Central memory CD8-positive, alpha-beta T cell (primary cell): ENCODE results near the gene PCCB.
A peak's percentile ranks its signal among the peaks of the same experiment; 100 is the strongest.
"Not testable (repeated sequence)": the region's sequence is repeated elsewhere in the genome, so short reads cannot be mapped to it uniquely, and the experiment has no call there.

ENCODE experiments used
- ATAC-seq: fragments of 150-1000 bp; cut with Tn5 transposase; replicated peaks from 2 replicates; pipeline ENCODE4 v1.10.0; 2022; ENCODE audit warnings: mild to moderate bottlenecking, moderate FRiP score, moderate number of reproducible peaks; ENCODE audit not compliant: poor library complexity, severe bottlenecking; ENCODE audit errors: extremely low read depth
- DNase-seq, 2 donors: peaks; one replicate each; pipeline ENCODE4 v3.0.0; 2021; ENCODE audit warnings: low spot score in 2 of 2
- H3K27ac Mint-ChIP-seq: one replicate; pipeline ENCODE4 v1.8.0; 2022; ENCODE audit warnings: low read depth, mild to moderate bottlenecking, moderate library complexity, mixed read lengths
- H3K27me3 Mint-ChIP-seq: one replicate; pipeline ENCODE4 v1.8.0; 2022; ENCODE audit warnings: mixed read lengths
- H3K36me3 Mint-ChIP-seq: one replicate; pipeline ENCODE4 v1.8.0; 2022; ENCODE audit warnings: mild to moderate bottlenecking, moderate library complexity, mixed read lengths; ENCODE audit not compliant: insufficient read depth
- H3K4me1 Mint-ChIP-seq: one replicate; pipeline ENCODE4 v1.8.0; 2022; ENCODE audit warnings: mixed read lengths
- H3K4me3 Mint-ChIP-seq: one replicate; pipeline ENCODE4 v1.8.0; 2022; ENCODE audit warnings: mild to moderate bottlenecking, moderate library complexity, mixed read lengths
- H3K9me3 Mint-ChIP-seq: one replicate; pipeline ENCODE4 v1.8.0; 2022; ENCODE audit warnings: mixed read lengths

PCCB gene

DNA sequence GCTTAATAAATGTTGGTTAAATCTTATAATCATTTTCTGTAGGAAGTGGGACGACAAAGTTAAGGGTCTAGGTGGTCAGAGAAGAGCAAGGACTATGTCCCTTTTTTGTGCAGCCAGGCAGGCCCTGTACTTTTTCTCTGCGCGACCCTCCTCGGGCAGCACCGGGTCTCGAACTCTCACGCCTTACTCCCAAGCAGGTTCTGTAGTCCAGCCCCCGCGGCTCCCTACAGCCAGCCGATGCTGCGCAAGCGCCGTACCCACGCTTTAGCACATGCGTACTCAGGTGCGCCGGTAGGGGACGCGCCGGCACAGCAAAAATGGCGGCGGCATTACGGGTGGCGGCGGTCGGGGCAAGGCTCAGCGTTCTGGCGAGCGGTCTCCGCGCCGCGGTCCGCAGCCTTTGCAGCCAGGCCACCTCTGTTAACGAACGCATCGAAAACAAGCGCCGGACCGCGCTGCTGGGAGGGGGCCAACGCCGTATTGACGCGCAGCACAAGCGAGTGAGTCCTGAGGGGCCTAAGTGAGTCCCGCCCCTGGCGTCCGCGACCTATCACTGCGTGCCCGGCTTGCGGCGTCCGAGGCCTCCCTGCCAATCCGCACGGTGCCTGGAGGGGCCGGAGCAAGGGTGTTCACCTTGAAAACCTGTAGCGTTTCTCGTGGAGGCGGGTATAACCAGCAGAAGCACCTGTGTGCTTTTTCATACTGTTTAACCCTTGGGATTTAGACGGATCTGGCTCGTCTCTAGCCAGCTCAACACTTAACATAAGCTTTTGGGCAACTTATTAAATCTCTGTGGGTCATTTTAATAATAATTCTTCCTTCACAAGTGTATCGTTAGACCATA is at the start of gene PCCB:
Gene PCCB, plus strand, starts transcription at position 282 of the 844 bp plus-strand sequence. Its CDS starts 36 bp downstream, at position 318.
- H3K27me3 Mint-ChIP-seq = no peaks in the 10 kb centered on the region
- H3K9me3 Mint-ChIP-seq = no peaks in the 10 kb centered on the region
- H3K4me1 Mint-ChIP-seq = peaks cover 22% of the 10 kb centered on the region
- DNase-seq (peak; percentile 84 to 86), ATAC-seq (peak; percentile 98)
- H3K36me3 Mint-ChIP-seq = peaks cover 12% of the 10 kb centered on the region
- H3K4me3 Mint-ChIP-seq = peak within 1 kb of the TSS; percentile 86
- H3K27ac Mint-ChIP-seq = peak within 1 kb of the TSS; percentile 92

DNA sequence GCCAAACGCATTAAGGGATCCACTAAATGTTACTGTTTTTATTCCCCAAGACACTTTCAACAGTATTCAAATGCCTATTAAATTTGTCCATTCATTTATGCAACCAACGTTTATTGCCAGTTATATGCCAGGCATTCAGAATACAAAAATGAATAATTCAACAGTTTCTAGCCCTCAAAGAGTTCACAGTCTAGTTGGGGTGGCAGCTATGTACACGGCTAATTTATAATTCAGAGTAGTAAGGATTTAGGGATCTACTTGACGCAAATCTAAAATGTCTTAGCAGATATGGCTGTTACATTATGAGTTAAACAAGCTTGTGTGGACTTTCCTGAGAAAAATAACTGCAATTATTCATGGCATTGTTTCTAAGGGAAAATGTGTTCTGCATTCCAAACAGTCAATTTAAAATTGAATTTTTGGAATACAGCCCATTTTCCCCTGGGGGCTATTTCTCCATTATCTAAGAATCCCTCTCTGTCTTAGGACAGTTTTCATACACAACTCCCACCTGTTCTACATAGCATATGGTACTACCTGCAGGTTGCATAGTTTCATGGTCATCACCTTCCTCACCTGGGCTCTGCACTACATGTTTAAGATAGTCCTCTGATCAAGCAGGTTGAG is 42.5 kb upstream of the PCCB start:
- Mint-ChIP-seq H3K9me3 (no peaks in the 10 kb centered on the region), H3K27ac (no peak overlapping the region)

DNA sequence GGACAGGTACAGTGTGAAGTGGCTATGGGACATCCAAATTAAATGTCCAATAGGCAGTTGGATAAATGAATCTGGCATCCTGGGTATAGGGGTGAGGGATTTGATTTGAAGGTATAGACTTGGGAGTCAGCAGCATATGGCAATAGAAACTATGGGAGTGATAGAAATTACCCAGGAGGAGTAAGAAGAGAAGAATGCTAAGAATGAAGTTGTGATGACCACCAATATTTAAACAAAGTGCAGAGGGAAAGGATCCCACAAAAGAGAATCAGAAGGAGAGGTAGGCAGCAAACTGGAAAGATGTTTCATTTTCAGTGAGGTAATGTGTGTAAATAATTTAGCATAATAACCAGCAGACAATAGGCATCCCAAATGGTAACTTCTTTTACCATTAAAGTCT is 40.2 kb upstream of the PCCB start:
- no peaks in the 10 kb centered on the region for H3K9me3 Mint-ChIP-seq
- DNase-seq (no peak), ATAC-seq (no peak)
- no peaks in the 10 kb centered on the region for H3K36me3 Mint-ChIP-seq
- H3K27me3 Mint-ChIP-seq = peaks cover 45% of the 10 kb centered on the region
- H3K27ac Mint-ChIP-seq = no peak overlapping the region
- H3K4me1 Mint-ChIP-seq = no peaks in the 10 kb centered on the region
- no peak overlapping the region for H3K4me3 Mint-ChIP-seq

More for the DNA sequence above, 42.5 kb upstream of the PCCB start:
- peaks cover 43% of the 10 kb centered on the region for H3K27me3 Mint-ChIP-seq
- ATAC-seq = no peak
- H3K4me3 Mint-ChIP-seq = no peak overlapping the region
- H3K36me3 Mint-ChIP-seq = no peaks in the 10 kb centered on the region
- no peaks in the 10 kb centered on the region for H3K4me1 Mint-ChIP-seq
- no peak for DNase-seq

DNA sequence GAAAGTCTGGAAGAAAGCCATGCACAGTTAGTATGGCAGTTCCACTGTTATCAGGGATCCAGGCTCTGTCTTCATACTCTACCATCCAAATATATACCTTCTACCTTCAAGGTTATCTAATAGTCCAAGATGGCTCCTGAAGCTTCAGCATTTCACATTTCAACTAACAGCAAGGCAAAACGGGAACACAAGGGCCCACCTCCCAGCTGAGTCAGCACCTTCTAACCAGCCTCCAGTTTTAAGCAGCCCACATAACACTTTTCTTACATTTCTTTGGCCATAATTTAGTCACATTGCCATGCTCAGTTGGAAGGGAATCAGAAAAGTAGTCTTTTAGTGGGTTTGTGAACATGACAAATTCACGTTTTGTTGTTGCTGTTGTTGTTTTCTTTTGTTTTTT is 38.6 kb upstream of the PCCB start:
- H3K36me3 Mint-ChIP-seq = no peaks in the 10 kb centered on the region
- no peak for DNase-seq
- no peaks in the 10 kb centered on the region for H3K4me1 Mint-ChIP-seq
- ATAC-seq = no peak
- H3K9me3 Mint-ChIP-seq = no peaks in the 10 kb centered on the region
- H3K27me3 Mint-ChIP-seq = peaks cover 38% of the 10 kb centered on the region
- no peak overlapping the region for H3K4me3 Mint-ChIP-seq
- H3K27ac Mint-ChIP-seq = no peak overlapping the region

DNA sequence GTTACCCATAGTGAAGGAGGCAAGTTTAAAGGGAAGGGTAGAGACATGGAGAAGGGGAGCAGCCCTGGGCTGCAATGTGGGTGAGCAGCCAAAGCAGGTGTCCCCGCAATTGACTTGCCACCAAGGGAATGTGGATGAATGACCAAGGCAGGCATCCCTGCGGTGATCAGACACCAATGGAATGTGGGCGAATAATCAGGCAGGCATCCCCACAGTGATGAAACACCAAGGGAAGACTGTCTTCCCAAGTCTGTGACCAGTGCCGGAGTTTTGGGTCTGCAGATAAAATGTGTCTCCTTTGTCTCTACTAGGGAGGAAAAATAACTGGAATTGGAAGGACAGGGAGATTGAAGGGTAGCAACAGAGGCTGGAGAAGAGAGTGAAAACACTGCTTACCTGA is 27.4 kb upstream of the PCCB start:
- H3K4me1 Mint-ChIP-seq, ATAC-seq, H3K36me3 Mint-ChIP-seq, H3K27ac Mint-ChIP-seq, H3K4me3 Mint-ChIP-seq, H3K9me3 Mint-ChIP-seq, DNase-seq: not testable (repeated sequence)
- H3K27me3 Mint-ChIP-seq = peaks cover 22% of the 10 kb centered on the region

DNA sequence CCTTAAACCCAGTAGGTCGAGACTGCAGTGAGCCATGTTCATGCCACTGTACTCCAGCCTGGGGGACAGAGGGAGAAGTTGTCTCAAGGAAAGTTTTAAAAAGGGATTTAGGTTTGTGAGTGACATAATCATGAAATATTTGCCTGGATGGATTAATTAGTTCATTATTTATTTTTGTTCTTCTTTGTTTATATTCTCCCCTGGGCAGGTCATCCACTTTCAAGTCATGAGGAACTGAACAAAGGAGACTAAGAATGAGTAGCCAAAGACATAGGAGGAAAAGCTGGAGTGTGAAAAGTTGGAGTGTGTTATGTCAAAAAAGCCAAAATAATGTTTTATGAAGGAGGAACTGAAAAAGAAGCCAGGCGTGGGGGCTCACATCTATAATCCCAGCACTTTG is 17.7 kb upstream of the PCCB start:
- DNase-seq (no peak), ATAC-seq (no peak)
- Mint-ChIP-seq H3K36me3 (no peaks in the 10 kb centered on the region), H3K27ac (no peak overlapping the region), H3K9me3 (no peaks in the 10 kb centered on the region), H3K4me3 (no peak overlapping the region), H3K27me3 (peaks cover 6% of the 10 kb centered on the region), H3K4me1 (no peaks in the 10 kb centered on the region)

DNA sequence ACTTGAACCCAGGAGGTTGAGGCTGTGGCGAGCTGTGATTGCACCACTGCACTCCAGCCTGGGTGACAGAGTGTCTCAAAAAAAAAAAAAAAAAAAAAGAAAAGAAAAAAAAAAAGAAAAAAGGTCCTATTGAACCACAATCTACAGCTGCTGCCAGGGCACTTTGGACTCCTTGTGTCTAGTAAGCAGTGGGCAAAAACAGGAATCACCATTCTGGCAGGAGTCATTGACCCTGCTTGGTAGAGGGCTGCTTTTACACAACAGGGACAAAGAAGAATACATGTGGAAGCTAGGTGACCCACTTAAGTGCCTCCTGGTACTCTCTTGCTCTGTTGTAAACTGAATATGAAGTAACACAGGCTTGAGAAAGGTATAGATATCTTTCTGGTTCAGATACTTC is 14.6 kb upstream of the PCCB start:
- ATAC-seq (no peak), DNase-seq (no peak)
- no peak overlapping the region for H3K27ac Mint-ChIP-seq
- no peak overlapping the region for H3K4me3 Mint-ChIP-seq
- peaks cover 16% of the 10 kb centered on the region for H3K27me3 Mint-ChIP-seq
- no peaks in the 10 kb centered on the region for H3K36me3 Mint-ChIP-seq
- H3K9me3 Mint-ChIP-seq = no peaks in the 10 kb centered on the region
- no peaks in the 10 kb centered on the region for H3K4me1 Mint-ChIP-seq

DNA sequence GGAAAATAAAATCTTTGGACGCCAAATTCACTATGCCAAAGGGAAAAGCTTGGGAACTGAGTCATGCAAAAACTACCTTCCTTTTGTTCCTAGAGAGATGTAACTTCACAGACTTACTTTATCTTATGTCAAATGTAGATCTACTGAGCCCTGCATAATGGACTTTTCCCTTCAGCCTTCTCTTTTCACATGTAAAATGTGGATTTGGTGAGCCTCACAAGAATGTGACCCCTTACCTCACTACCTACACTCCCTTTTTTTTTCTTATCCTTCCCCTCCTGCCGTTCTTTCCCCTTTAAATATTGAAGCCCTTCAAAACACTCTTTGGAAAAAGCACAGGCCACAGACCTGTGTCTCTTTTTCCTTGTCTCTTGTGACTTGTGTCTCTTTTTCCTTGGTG is 14.0 kb upstream of the PCCB start:
- H3K4me1 Mint-ChIP-seq = no peaks in the 10 kb centered on the region
- DNase-seq = no peak
- ATAC-seq = no peak

DNA sequence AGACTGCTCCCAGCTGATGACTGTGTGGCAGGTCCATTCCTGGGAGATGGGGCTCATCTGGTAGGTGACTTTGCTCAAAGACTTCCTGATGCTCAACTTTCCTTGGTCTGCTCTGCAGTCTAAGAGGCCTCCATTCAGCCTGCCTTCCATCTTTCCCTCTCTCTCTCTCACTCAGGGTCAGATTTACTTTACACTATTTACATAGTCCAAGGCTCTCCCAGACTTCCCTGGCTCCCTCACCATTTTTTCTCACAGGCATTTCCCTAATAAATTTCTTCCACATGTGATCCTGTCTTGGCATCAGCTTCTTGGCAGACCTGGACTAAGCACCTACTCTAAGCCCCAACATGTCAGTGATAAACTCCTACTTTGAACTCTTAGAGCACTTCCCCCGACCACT is 13.0 kb upstream of the PCCB start:
- no peak for ATAC-seq
- no peak overlapping the region for H3K4me3 Mint-ChIP-seq
- no peak for DNase-seq
- no peaks in the 10 kb centered on the region for H3K9me3 Mint-ChIP-seq
- H3K4me1 Mint-ChIP-seq = no peaks in the 10 kb centered on the region
- no peaks in the 10 kb centered on the region for H3K36me3 Mint-ChIP-seq
- no peak overlapping the region for H3K27ac Mint-ChIP-seq
- peaks cover 31% of the 10 kb centered on the region for H3K27me3 Mint-ChIP-seq

More for the DNA sequence above, 14.0 kb upstream of the PCCB start:
- H3K27me3 Mint-ChIP-seq = peaks cover 22% of the 10 kb centered on the region
- no peaks in the 10 kb centered on the region for H3K36me3 Mint-ChIP-seq
- no peak overlapping the region for H3K4me3 Mint-ChIP-seq
- H3K27ac Mint-ChIP-seq = no peak overlapping the region
- no peaks in the 10 kb centered on the region for H3K9me3 Mint-ChIP-seq

DNA sequence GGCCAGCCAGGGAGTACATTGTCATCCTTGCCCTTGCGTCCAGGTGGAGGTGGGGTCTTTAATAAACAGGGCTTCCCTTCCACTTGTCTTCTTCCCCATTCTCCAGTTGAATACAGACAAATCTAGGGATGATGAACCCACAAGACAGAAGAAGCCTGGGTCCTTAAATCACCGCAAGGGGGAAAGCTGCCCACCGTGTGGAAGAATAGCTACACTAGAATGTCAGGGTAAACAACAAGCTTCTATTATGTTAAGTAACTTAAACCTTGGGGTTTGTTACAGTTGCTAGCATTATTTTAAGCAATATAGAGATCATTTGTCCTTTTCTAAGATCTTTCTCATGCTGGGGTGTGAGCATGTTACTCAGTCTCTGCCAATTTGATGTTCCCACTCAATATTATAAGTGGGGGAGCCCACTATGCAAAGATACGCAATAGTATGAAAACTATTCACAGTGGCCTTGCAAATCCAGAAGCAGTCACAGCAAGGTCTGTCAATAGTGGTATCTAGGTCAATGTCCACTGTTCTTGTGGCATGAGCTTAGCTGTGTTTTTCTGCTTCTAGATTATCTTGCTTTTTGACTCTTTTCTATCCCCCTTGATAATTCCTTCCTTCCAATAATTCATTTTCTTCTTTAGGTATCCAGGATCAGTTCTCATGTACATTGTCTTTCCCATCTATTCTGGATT is 12.0 kb upstream of the PCCB start:
- no peak overlapping the region for H3K4me3 Mint-ChIP-seq
- H3K36me3 Mint-ChIP-seq = no peaks in the 10 kb centered on the region
- H3K9me3 Mint-ChIP-seq = no peaks in the 10 kb centered on the region
- H3K27ac Mint-ChIP-seq = no peak overlapping the region
- DNase-seq = no peak
- ATAC-seq = no peak
- H3K27me3 Mint-ChIP-seq = peaks cover 31% of the 10 kb centered on the region
- H3K4me1 Mint-ChIP-seq = no peaks in the 10 kb centered on the region

DNA sequence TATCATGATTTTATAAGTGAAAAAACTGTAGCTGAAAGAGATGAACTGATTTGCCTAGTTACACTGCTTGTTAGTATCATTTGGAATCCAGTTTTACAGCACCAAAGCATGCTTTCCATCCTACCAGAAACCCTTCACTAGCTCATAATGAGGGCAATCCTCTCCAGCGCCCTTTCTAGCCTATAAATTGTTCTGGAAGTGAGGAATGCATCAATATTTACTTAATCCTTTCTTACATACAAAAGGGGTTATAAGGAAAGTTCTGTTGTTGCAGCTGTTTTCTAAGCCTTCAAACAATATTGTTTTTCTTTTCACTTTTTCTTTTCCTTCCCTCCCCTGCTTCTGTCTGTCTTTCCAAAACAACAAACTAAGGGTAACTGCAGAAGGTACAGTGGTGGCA is 11.0 kb upstream of the PCCB start:
- Mint-ChIP-seq H3K9me3 (no peaks in the 10 kb centered on the region), H3K27ac (no peak overlapping the region), H3K4me1 (no peaks in the 10 kb centered on the region)

DNA sequence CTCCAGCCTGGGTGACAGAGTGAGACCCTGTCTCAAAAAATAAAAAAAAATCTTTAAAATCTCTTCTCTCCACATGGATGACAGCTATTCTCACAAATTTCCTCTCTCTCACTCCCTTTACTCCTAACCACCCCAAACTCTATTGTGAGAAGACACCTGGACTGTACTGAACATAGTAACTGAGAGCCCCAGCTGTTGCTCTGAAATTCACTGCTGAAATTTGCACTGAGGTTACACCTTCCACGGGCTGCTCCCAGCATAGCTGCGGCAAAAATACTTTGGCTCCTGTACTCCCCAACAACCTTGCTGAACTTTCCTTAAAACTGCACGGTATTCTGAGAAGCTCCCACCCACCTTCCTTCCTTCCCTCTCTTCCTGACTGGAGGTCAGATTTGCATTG is 4.4 kb upstream of the PCCB start:
- no peak overlapping the region for H3K4me3 Mint-ChIP-seq
- DNase-seq = no peak

More for the DNA sequence above, 11.0 kb upstream of the PCCB start:
- H3K4me3 Mint-ChIP-seq = no peak overlapping the region
- H3K27me3 Mint-ChIP-seq = peaks cover 31% of the 10 kb centered on the region
- H3K36me3 Mint-ChIP-seq = no peaks in the 10 kb centered on the region
- ATAC-seq (no peak), DNase-seq (no peak)

More for the DNA sequence above, 4.4 kb upstream of the PCCB start:
- Mint-ChIP-seq H3K36me3 (peaks cover 9% of the 10 kb centered on the region), H3K4me1 (peaks cover 9% of the 10 kb centered on the region), H3K27me3 (peaks cover 20% of the 10 kb centered on the region), H3K9me3 (no peaks in the 10 kb centered on the region), H3K27ac (no peak overlapping the region)
- no peak for ATAC-seq
